Mucosa of rectum (tissue), 2 donors: ENCODE data around the gene MLLT10.

Source experiments
- H3K27ac ChIP-seq, 2 donors: one replicate each; pipeline ENCODE4 v1.7.0; 2013; ENCODE audit warnings: inconsistent platforms in 2 of 2, low read depth in 2 of 2, low read length in 2 of 2
- H3K27me3 ChIP-seq, 2 donors: one replicate each; pipeline ENCODE4 v1.7.0; 2013; ENCODE audit warnings: low read length in 2 of 2; ENCODE audit not compliant: control insufficient read depth in 2 of 2, insufficient read depth in 2 of 2
- H3K36me3 ChIP-seq, 2 donors: one replicate each; pipeline ENCODE4 v1.7.0; 2013; ENCODE audit warnings: low read length in 2 of 2; ENCODE audit not compliant: control insufficient read depth in 2 of 2, insufficient read depth in 2 of 2
- H3K4me1 ChIP-seq, 2 donors: one replicate each; pipeline ENCODE4 v1.7.0; 2013; ENCODE audit warnings: low read length in 2 of 2, mild to moderate bottlenecking in 1 of 2; ENCODE audit not compliant: control insufficient read depth in 2 of 2, insufficient read depth in 2 of 2
- H3K4me3 ChIP-seq, 2 donors: one replicate each; pipeline ENCODE4 v1.7.0; 2013; ENCODE audit warnings: low read length in 2 of 2
- H3K9ac ChIP-seq, 2 donors: one replicate each; pipeline ENCODE4 v1.7.0; 2013; ENCODE audit warnings: low read length in 2 of 2, low read depth in 1 of 2, mild to moderate bottlenecking in 1 of 2
- H3K9me3 ChIP-seq, 2 donors: one replicate each; pipeline ENCODE4 v1.7.0; 2013; ENCODE audit warnings: low read length in 2 of 2; ENCODE audit not compliant: control insufficient read depth in 2 of 2
- donor health status: healthy.
- donor health status: Normal muscosa, but diverticular disease.

Gene MLLT10

DNA sequence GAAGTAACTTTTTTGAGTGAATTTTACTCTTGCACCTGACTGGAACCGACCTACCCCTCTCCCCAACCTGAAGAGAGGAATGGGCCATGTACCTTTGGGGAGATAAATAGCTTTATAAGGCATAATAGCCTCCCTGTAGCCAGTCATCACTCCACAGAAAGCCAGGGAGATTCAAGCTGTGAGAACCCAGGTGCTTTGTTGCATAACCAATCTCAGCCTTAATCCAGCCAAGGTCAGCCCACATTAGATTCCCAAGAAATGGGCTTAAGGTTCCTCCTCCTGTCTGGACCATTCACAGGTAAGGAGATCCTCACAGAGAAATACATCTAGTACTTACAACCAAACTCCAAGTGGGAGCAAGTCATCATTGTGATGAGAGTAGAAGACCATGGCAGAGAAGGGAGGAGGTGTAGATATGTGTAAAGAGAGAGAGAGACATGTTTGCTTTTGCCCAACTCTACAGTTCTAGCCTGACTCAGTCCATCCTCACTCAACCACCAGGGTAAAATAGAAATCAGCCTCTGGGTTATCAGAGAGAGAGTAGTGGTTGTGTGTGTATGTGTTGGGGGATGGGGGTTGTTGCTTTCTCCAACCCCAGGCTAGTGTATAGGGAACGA lies 32.2 kb upstream of the MLLT10 start:
- no peak overlapping the region for H3K27ac ChIP-seq
- H3K9ac ChIP-seq, result no peak overlapping the region
- H3K27me3 ChIP-seq, result peaks cover 25 to 33% of the 10 kb centered on the region in 2 donors
- H3K9me3 ChIP-seq, result no peaks in the 10 kb centered on the region
- peaks cover 3 to 6% of the 10 kb centered on the region in 2 donors for H3K4me1 ChIP-seq
- H3K4me3 ChIP-seq, result no peak overlapping the region
- H3K36me3 ChIP-seq, result no peaks in the 10 kb centered on the region

- Histone ChIP-seq H3K36me3 (no peaks in the 10 kb centered on the region), H3K9me3 (no peaks in the 10 kb centered on the region), H3K4me3 (no peak overlapping the region), H3K27me3 (peaks cover 21 to 30% of the 10 kb centered on the region in 2 donors), H3K27ac (no peak overlapping the region), H3K4me1 (peaks cover 0 to 2% of the 10 kb centered on the region in 2 donors), H3K9ac (no peak overlapping the region)
Measured at GRCh38 chr10:21502348-21502740, 31.7 kb upstream of the MLLT10 start.

DNA sequence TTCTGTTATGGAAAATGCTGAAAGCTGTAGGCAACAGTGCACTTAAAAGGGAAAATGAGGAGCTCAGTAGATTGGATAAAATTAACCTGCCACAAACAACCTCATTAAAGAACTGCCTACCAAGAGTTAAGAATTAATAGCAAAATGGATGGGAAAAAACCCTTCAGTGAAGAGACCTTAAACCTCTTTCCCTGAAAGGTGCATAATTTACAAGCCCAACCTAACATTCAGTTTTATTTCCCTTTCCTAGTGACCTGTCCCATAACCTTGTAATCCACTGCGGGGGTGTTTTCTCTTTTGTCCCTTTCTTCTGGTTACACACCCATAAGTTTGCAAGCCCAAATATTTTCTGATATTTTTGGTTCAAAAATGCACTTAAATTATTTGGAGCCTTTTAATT lies 30.5 kb upstream of the MLLT10 start:
- Histone ChIP-seq H3K27me3 (peaks cover 20 to 23% of the 10 kb centered on the region in 2 donors), H3K27ac (no peak overlapping the region), H3K4me1 (no peaks in the 10 kb centered on the region)

GRCh38 chr10:21505711-21506278 lies 28.2 kb upstream of the MLLT10 start:
- H3K9me3 ChIP-seq, result no peaks in the 10 kb centered on the region
- no peak overlapping the region for H3K27ac ChIP-seq
- H3K27me3 ChIP-seq, result peaks cover 10 to 16% of the 10 kb centered on the region in 2 donors
- H3K4me3 ChIP-seq, result no peak overlapping the region
- H3K36me3 ChIP-seq, result no peaks in the 10 kb centered on the region
- H3K9ac ChIP-seq, result no peak overlapping the region
- peaks cover 0 to 2% of the 10 kb centered on the region in 2 donors for H3K4me1 ChIP-seq

More for the DNA sequence above, 30.5 kb upstream of the MLLT10 start:
- Histone ChIP-seq H3K4me3 (no peak overlapping the region), H3K36me3 (no peaks in the 10 kb centered on the region), H3K9ac (no peak overlapping the region), H3K9me3 (no peaks in the 10 kb centered on the region)

GRCh38 chr10:21506351-21506750 lies 27.7 kb upstream of the MLLT10 start:
- Histone ChIP-seq H3K36me3 (no peaks in the 10 kb centered on the region), H3K4me3 (no peak overlapping the region), H3K27me3 (peaks cover 11 to 16% of the 10 kb centered on the region in 2 donors), H3K9ac (no peak overlapping the region), H3K27ac (no peak overlapping the region), H3K9me3 (no peaks in the 10 kb centered on the region), H3K4me1 (peaks cover 0 to 3% of the 10 kb centered on the region in 2 donors)

DNA sequence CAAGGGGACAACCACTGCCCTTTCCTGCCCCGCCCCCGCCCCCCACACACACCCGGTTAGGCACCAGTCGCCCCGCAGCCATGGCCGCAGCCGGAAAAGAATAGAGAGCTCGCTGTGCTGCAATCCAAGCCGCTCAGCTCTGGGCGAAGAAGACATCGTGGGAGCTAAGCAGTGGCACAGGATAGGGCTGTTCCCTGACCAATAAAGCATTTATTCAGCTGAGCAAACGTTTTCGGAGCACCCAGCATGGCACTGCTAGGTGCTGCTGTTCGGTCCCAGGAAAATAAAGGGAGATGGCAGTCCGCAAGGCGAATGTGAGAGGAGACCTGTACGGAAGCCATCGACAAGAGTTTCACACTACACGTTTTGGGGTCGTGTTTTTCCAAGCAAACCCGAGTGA lies 26.9 kb upstream of the MLLT10 start:
- no peak overlapping the region for H3K9ac ChIP-seq
- H3K27me3 ChIP-seq, result peaks cover 11 to 16% of the 10 kb centered on the region in 2 donors
- no peaks in the 10 kb centered on the region for H3K9me3 ChIP-seq
- no peaks in the 10 kb centered on the region for H3K36me3 ChIP-seq
- H3K27ac ChIP-seq, result no peak overlapping the region
- peaks cover 0 to 3% of the 10 kb centered on the region in 2 donors for H3K4me1 ChIP-seq
- H3K4me3 ChIP-seq, result no peak overlapping the region

GRCh38 chr10:21508706-21509331 lies 25.2 kb upstream of the MLLT10 start:
- H3K27me3 ChIP-seq, result peaks cover 17 to 24% of the 10 kb centered on the region in 2 donors
- H3K36me3 ChIP-seq, result no peaks in the 10 kb centered on the region
- H3K9me3 ChIP-seq, result no peaks in the 10 kb centered on the region
- H3K4me3 ChIP-seq, result no peak overlapping the region
- no peak overlapping the region for H3K27ac ChIP-seq
- H3K4me1 ChIP-seq, result peaks cover 0 to 3% of the 10 kb centered on the region in 2 donors
- no peak overlapping the region for H3K9ac ChIP-seq

DNA sequence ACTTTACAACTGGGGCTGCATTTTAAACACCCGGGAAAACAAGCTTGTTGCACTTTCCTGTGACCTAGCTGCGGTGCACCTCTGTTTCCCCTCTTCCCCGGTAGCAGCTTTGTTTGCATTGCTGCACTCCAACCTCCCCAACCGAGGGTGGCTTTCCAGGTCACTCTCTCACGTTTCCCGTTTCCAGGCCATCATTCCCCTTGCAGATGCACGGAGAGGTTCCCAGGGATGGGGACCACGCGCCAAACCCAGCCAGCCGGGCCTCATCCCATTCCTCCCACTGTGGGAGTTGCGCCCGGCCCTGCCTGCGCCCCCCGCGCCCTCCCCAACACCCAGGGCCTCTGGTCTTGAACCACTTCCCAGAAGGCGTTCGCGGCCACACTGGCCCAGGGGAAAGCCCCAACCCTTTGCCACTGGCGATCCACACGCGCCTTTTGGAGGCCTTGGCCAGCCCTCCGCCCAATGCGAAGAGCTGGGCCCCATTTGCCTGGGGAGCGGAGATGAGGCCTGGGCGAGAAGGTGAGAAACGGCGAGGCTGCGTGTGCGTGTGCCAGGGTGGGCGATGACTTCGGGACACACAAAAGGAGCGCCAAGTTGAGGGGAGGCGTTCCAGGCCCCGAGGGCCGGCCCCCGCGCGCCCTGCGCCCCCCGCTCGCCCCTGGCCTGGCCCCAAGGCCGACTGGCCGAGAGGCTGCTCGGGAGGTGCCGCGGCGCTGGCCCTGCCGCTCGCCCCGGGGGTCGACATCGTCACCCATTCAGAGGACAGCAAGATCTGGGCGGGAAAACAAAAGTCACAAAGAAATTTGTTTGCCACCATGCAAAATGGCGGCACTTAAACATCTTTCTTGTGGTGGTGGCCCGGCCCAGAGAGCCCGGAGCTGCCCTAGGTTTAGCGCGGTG lies 24.4 kb upstream of the MLLT10 start:
- peaks cover 21 to 28% of the 10 kb centered on the region in 2 donors for H3K27me3 ChIP-seq
- no peak overlapping the region for H3K4me3 ChIP-seq
- H3K9ac ChIP-seq, result no peak overlapping the region
- peaks cover 0 to 3% of the 10 kb centered on the region in 2 donors for H3K4me1 ChIP-seq
- no peak overlapping the region for H3K27ac ChIP-seq
- no peaks in the 10 kb centered on the region for H3K9me3 ChIP-seq
- H3K36me3 ChIP-seq, result no peaks in the 10 kb centered on the region

GRCh38 chr10:21510241-21511094 lies 23.6 kb upstream of the MLLT10 start:
- H3K4me1 ChIP-seq, result peaks cover 0 to 3% of the 10 kb centered on the region in 2 donors
- H3K4me3 ChIP-seq, result no peak overlapping the region
- H3K9ac ChIP-seq, result no peak overlapping the region
- no peaks in the 10 kb centered on the region for H3K9me3 ChIP-seq
- H3K36me3 ChIP-seq, result no peaks in the 10 kb centered on the region
- peaks cover 30 to 34% of the 10 kb centered on the region in 2 donors for H3K27me3 ChIP-seq
- H3K27ac ChIP-seq, result no peak overlapping the region
